GM23338 (cell line): Measurements from ENCODE around the gene CFAP157. TPM values are rescaled to one million over a fixed set of nuclear protein-coding genes. Genes with fewer than 3 reads are reported as not detected.
A peak's percentile ranks its signal among the peaks of the same experiment; 100 is the strongest.

Experiments
- ATAC-seq: fragments of 200-7000 bp; cut with Tn5 transposase; 3 replicates; pipeline ENCODE4 v1.9.1; 2020
- DNase-seq: peaks from one replicate; pipeline ENCODE4 v3.0.0-alpha.2; 2015; ENCODE audit warnings: low spot score
- H2AFZ ChIP-seq: fragments of 200-600 bp; sonication (generic); 2 replicates; pipeline ENCODE4 v1.8.0; 2016; ENCODE audit warnings: antibody characterized with exemption, mild to moderate bottlenecking, moderate library complexity
- H3F3A ChIP-seq: fragments of 200-600 bp; sonication (generic); replicated peaks from 2 replicates; pipeline ENCODE4 v1.8.0; 2017; ENCODE audit warnings: antibody characterized with exemption, mixed run types, low read depth
- H3K27ac ChIP-seq: fragments of 200-600 bp; sonication (generic); 2 replicates; pipeline ENCODE4 v1.6.1; 2016; ENCODE audit warnings: low read depth
- H3K27me3 ChIP-seq: fragments of 200-600 bp; sonication (generic); 2 replicates; pipeline ENCODE4 v1.8.0; 2016; ENCODE audit warnings: mild to moderate bottlenecking, mixed run types, moderate library complexity; ENCODE audit not compliant: insufficient read depth
- H3K36me3 ChIP-seq: fragments of 200-600 bp; sonication (generic); 2 replicates; pipeline ENCODE4 v1.8.0; 2016; ENCODE audit warnings: mild to moderate bottlenecking; ENCODE audit not compliant: insufficient read depth
- H3K4me1 ChIP-seq: fragments of 200-600 bp; sonication (generic); 2 replicates; pipeline ENCODE4 v1.8.0; 2016; ENCODE audit warnings: mild to moderate bottlenecking, moderate library complexity; ENCODE audit not compliant: insufficient read depth
- H3K4me2 ChIP-seq: fragments of 200-600 bp; sonication (generic); 2 replicates; pipeline ENCODE4 v1.7.1; 2017; ENCODE audit warnings: mixed run types
- H3K4me3 ChIP-seq: fragments of 200-600 bp; sonication (generic); 2 replicates; pipeline ENCODE4 v1.6.1; 2016; ENCODE audit warnings: mixed run types
- H3K79me2 ChIP-seq: fragments of 200-600 bp; sonication (generic); replicated peaks from 2 replicates; pipeline ENCODE4 v1.8.0; 2017; ENCODE audit warnings: mild to moderate bottlenecking; ENCODE audit not compliant: insufficient read depth
- H3K9me2 ChIP-seq: fragments of 200-600 bp; sonication (generic); 2 replicates; pipeline ENCODE4 v1.8.0; 2017; ENCODE audit not compliant: insufficient read depth
- H4K20me1 ChIP-seq: fragments of 200-600 bp; sonication (generic); replicated peaks from 2 replicates; pipeline ENCODE4 v1.8.0; 2017; ENCODE audit warnings: mild to moderate bottlenecking; ENCODE audit not compliant: insufficient read depth
- H3K27ac Mint-ChIP-seq: 2 replicates; pipeline ENCODE4 v1.8.0; 2020; ENCODE audit warnings: inconsistent platforms, mild to moderate bottlenecking, moderate library complexity, mixed read lengths
- H3K27me3 Mint-ChIP-seq: 3 replicates; pipeline ENCODE4 v1.8.0; 2022; ENCODE audit warnings: low read depth, mild to moderate bottlenecking, moderate library complexity, mixed read lengths, inconsistent platforms; ENCODE audit not compliant: insufficient read depth, poor library complexity
- H3K36me3 Mint-ChIP-seq: 3 replicates; pipeline ENCODE4 v1.8.0; 2021; ENCODE audit warnings: low read depth, mild to moderate bottlenecking, inconsistent platforms, moderate library complexity, mixed read lengths
- H3K4me1 Mint-ChIP-seq: 3 replicates; pipeline ENCODE4 v1.8.0; 2020; ENCODE audit warnings: mild to moderate bottlenecking, inconsistent platforms, mixed read lengths
- H3K4me3 Mint-ChIP-seq: 3 replicates; pipeline ENCODE4 v1.8.0; 2021; ENCODE audit warnings: moderate library complexity, mild to moderate bottlenecking, inconsistent platforms, mixed read lengths
- H3K9me3 Mint-ChIP-seq: 3 replicates; pipeline ENCODE4 v1.8.0; 2020; ENCODE audit warnings: moderate library complexity, mild to moderate bottlenecking, inconsistent platforms, mixed read lengths
- CREB1 ChIP-seq: fragments of 250-450 bp; sonication (Bioruptor Pico); IDR thresholded peaks from 2 replicates; pipeline ENCODE4 v1.5.0; 2020; ENCODE audit warnings: low read depth, mild to moderate bottlenecking, moderate library complexity
- EZH2 ChIP-seq: fragments of 200-600 bp; sonication (generic); IDR thresholded peaks from one replicate; pipeline ENCODE4 v1.8.0; 2017; ENCODE audit warnings: antibody characterized with exemption, mild to moderate bottlenecking, low read depth; ENCODE audit not compliant: unreplicated experiment
- EZH2phosphoT487 ChIP-seq: fragments of 200-600 bp; sonication (generic); IDR thresholded peaks from one replicate; pipeline ENCODE4 v1.8.1; 2018; ENCODE audit warnings: antibody characterized with exemption; ENCODE audit not compliant: unreplicated experiment
- JUNB ChIP-seq: IDR thresholded peaks from one replicate; pipeline ENCODE4 v1.6.1; 2016; ENCODE audit warnings: antibody characterized with exemption; ENCODE audit not compliant: unreplicated experiment
- NANOG ChIP-seq: IDR thresholded peaks from 2 replicates; pipeline ENCODE4 v1.6.1; 2016; ENCODE audit warnings: antibody characterized with exemption, borderline replicate concordance
- POLR2AphosphoS5 ChIP-seq: IDR thresholded peaks from 2 replicates; pipeline ENCODE4 v1.6.1; 2016; ENCODE audit warnings: antibody characterized with exemption, low read depth
- STAT1 ChIP-seq: IDR thresholded peaks from one replicate; pipeline ENCODE4 v1.6.1; 2016; ENCODE audit warnings: antibody characterized with exemption; ENCODE audit not compliant: unreplicated experiment
- ZNF114 ChIP-seq: fragments of 250-450 bp; sonication (Bioruptor Pico); IDR thresholded peaks from 2 replicates; pipeline ENCODE4 v1.5.0; 2020; ENCODE audit warnings: mild to moderate bottlenecking, moderate library complexity
- ZNF331 ChIP-seq: fragments of 250-450 bp; sonication (Bioruptor Pico); IDR thresholded peaks from 2 replicates; pipeline ENCODE4 v1.5.0; 2020; ENCODE audit warnings: low read depth, mild to moderate bottlenecking, moderate library complexity
- polyA plus RNA-seq: library from polyadenylated mRNA; unstranded; fragments of >200 nt; fragmentation: Nextera tagmentation; extraction: Ambion mirVana; gene quantifications from 2 replicates; pipeline ENCODE4 v1.2.1, GENCODE V29; 2016
- total RNA-seq: library from RNA; depleted of rRNA; stranded (reverse); fragments of >200 nt; shearing (Covaris generic); gene quantifications from 2 replicates; pipeline ENCODE4 v1.2.3, GENCODE V29; 2014
- TF ChIP-seq, protein P1 (sequence below): fragments of 250-450 bp; sonication (Bioruptor Pico); IDR thresholded peaks from 2 replicates; pipeline ENCODE4 v1.5.0; 2020; ENCODE audit warnings: mild to moderate bottlenecking, moderate library complexity
- TF ChIP-seq, protein P2 (sequence below): IDR thresholded peaks from 2 replicates; pipeline ENCODE4 v1.6.1; 2016; ENCODE audit warnings: antibody characterized with exemption
- TF ChIP-seq, protein P3 (sequence below), 2 experiments: fragments of 200-600 bp in 1 of 2; sonication (generic) in 1 of 2; conservative IDR thresholded peaks; 2 replicates each; pipeline versions ENCODE4 v1.5.1 to v1.6.1; 2016 to 2017; ENCODE audit warnings: antibody characterized with exemption in 2 of 2, low read depth in 2 of 2, mild to moderate bottlenecking in 2 of 2, moderate library complexity in 1 of 2
- TF ChIP-seq, protein P4 (sequence below): IDR thresholded peaks from one replicate; pipeline ENCODE4 v1.6.1; 2018; ENCODE audit warnings: antibody characterized with exemption; ENCODE audit not compliant: unreplicated experiment

The CFAP157 gene
- total and polyA plus RNA-seq, 2 experiments from 2014 or later, result 0.17 to 0.55 TPM

DNA sequence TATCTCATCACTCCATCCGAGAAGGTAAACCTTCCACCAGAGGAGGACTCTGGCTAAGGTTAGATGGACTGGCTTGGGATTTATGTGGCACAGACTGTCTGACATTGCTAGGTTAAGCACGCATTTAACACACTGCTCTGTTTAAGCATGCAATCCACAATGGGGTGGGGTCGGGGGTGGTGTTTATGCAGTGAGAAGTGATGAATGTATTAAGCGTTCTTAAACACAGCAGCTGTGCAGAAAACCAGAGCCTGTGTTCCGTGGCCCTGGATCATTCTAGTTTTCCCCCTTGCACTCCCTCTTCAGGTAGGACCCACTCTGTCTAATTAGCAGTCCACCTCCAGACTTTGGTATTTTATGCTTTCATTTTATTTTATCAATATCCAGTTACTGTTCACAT lies 48.4 kb upstream of the CFAP157 start:
- Histone ChIP-seq H3K4me3 (no peak overlapping the region), H3K9me2 (no peaks in the 10 kb centered on the region), H3K36me3 (peaks cover 24% of the 10 kb centered on the region), H3F3A (peaks cover 16% of the 10 kb centered on the region; the same call in 1 of the 2 replicates), H2AFZ (no peak overlapping the region), H3K79me2 (no peaks in the 10 kb centered on the region), H3K27ac (peak overlapping the region; percentile 28; the same call in 1 of the 2 replicates), H3K4me1 (peaks cover 19% of the 10 kb centered on the region), H3K27me3 (no peaks in the 10 kb centered on the region), H4K20me1 (no peaks in the 10 kb centered on the region), H3K4me2 (no peak overlapping the region)
- ATAC-seq (no peak), DNase-seq (no peak)
- Mint-ChIP-seq H3K27me3 (no peaks in the 10 kb centered on the region), H3K4me3 (no peak overlapping the region), H3K9me3 (no peaks in the 10 kb centered on the region), H3K36me3 (peaks cover 18% of the 10 kb centered on the region), H3K4me1 (peaks cover 24% of the 10 kb centered on the region), H3K27ac (peak overlapping the region; percentile 43; the same call in 1 of the 2 replicates)
- TF ChIP-seq EZH2 (no peak), NANOG (no peak), ZNF331 (no peak), JUNB (no peak), ZNF114 (no peak), STAT1 (no peak), POLR2AphosphoS5 (no peak), CREB1 (CRISPR knock-in tag) (no peak), EZH2phosphoT487 (no peak)
- TF ChIP-seq, protein P1, sequence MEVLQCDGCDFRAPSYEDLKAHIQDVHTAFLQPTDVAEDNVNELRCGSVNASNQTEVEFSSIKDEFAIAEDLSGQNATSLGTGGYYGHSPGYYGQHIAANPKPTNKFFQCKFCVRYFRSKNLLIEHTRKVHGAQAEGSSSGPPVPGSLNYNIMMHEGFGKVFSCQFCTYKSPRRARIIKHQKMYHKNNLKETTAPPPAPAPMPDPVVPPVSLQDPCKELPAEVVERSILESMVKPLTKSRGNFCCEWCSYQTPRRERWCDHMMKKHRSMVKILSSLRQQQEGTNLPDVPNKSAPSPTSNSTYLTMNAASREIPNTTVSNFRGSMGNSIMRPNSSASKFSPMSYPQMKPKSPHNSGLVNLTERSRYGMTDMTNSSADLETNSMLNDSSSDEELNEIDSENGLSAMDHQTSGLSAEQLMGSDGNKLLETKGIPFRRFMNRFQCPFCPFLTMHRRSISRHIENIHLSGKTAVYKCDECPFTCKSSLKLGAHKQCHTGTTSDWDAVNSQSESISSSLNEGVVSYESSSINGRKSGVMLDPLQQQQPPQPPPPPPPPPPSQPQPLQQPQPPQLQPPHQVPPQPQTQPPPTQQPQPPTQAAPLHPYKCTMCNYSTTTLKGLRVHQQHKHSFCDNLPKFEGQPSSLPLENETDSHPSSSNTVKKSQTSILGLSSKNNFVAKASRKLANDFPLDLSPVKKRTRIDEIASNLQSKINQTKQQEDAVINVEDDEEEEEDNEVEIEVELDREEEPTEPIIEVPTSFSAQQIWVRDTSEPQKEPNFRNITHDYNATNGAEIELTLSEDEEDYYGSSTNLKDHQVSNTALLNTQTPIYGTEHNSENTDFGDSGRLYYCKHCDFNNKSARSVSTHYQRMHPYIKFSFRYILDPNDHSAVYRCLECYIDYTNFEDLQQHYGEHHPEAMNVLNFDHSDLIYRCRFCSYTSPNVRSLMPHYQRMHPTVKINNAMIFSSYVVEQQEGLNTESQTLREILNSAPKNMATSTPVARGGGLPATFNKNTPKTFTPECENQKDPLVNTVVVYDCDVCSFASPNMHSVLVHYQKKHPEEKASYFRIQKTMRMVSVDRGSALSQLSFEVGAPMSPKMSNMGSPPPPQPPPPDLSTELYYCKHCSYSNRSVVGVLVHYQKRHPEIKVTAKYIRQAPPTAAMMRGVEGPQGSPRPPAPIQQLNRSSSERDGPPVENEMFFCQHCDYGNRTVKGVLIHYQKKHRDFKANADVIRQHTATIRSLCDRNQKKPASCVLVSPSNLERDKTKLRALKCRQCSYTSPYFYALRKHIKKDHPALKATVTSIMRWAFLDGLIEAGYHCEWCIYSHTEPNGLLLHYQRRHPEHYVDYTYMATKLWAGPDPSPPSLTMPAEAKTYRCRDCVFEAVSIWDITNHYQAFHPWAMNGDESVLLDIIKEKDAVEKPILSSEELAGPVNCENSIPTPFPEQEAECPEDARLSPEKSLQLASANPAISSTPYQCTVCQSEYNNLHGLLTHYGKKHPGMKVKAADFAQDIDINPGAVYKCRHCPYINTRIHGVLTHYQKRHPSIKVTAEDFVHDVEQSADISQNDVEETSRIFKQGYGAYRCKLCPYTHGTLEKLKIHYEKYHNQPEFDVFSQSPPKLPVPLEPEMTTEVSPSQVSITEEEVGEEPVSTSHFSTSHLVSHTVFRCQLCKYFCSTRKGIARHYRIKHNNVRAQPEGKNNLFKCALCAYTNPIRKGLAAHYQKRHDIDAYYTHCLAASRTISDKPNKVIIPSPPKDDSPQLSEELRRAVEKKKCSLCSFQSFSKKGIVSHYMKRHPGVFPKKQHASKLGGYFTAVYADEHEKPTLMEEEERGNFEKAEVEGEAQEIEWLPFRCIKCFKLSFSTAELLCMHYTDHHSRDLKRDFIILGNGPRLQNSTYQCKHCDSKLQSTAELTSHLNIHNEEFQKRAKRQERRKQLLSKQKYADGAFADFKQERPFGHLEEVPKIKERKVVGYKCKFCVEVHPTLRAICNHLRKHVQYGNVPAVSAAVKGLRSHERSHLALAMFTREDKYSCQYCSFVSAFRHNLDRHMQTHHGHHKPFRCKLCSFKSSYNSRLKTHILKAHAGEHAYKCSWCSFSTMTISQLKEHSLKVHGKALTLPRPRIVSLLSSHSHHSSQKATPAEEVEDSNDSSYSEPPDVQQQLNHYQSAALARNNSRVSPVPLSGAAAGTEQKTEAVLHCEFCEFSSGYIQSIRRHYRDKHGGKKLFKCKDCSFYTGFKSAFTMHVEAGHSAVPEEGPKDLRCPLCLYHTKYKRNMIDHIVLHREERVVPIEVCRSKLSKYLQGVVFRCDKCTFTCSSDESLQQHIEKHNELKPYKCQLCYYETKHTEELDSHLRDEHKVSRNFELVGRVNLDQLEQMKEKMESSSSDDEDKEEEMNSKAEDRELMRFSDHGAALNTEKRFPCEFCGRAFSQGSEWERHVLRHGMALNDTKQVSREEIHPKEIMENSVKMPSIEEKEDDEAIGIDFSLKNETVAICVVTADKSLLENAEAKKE (CRISPR knock-in tag), result no peak
- TF ChIP-seq, protein P2, sequence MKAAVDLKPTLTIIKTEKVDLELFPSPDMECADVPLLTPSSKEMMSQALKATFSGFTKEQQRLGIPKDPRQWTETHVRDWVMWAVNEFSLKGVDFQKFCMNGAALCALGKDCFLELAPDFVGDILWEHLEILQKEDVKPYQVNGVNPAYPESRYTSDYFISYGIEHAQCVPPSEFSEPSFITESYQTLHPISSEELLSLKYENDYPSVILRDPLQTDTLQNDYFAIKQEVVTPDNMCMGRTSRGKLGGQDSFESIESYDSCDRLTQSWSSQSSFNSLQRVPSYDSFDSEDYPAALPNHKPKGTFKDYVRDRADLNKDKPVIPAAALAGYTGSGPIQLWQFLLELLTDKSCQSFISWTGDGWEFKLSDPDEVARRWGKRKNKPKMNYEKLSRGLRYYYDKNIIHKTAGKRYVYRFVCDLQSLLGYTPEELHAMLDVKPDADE, result no peak
- TF ChIP-seq, protein P3, sequence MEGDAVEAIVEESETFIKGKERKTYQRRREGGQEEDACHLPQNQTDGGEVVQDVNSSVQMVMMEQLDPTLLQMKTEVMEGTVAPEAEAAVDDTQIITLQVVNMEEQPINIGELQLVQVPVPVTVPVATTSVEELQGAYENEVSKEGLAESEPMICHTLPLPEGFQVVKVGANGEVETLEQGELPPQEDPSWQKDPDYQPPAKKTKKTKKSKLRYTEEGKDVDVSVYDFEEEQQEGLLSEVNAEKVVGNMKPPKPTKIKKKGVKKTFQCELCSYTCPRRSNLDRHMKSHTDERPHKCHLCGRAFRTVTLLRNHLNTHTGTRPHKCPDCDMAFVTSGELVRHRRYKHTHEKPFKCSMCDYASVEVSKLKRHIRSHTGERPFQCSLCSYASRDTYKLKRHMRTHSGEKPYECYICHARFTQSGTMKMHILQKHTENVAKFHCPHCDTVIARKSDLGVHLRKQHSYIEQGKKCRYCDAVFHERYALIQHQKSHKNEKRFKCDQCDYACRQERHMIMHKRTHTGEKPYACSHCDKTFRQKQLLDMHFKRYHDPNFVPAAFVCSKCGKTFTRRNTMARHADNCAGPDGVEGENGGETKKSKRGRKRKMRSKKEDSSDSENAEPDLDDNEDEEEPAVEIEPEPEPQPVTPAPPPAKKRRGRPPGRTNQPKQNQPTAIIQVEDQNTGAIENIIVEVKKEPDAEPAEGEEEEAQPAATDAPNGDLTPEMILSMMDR (conservative IDR thresholded peaks at IDR 0.05; ENCODE audit: low read depth in 2 of 2), result no peak
- TF ChIP-seq, protein P4, sequence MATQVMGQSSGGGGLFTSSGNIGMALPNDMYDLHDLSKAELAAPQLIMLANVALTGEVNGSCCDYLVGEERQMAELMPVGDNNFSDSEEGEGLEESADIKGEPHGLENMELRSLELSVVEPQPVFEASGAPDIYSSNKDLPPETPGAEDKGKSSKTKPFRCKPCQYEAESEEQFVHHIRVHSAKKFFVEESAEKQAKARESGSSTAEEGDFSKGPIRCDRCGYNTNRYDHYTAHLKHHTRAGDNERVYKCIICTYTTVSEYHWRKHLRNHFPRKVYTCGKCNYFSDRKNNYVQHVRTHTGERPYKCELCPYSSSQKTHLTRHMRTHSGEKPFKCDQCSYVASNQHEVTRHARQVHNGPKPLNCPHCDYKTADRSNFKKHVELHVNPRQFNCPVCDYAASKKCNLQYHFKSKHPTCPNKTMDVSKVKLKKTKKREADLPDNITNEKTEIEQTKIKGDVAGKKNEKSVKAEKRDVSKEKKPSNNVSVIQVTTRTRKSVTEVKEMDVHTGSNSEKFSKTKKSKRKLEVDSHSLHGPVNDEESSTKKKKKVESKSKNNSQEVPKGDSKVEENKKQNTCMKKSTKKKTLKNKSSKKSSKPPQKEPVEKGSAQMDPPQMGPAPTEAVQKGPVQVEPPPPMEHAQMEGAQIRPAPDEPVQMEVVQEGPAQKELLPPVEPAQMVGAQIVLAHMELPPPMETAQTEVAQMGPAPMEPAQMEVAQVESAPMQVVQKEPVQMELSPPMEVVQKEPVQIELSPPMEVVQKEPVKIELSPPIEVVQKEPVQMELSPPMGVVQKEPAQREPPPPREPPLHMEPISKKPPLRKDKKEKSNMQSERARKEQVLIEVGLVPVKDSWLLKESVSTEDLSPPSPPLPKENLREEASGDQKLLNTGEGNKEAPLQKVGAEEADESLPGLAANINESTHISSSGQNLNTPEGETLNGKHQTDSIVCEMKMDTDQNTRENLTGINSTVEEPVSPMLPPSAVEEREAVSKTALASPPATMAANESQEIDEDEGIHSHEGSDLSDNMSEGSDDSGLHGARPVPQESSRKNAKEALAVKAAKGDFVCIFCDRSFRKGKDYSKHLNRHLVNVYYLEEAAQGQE, result no peak
